ENCODE measurements around the gene MSLN.

Gene MSLN
- total RNA-seq: 0 to 0.52 (median 0) reads per million in 18 experiments

DNA sequence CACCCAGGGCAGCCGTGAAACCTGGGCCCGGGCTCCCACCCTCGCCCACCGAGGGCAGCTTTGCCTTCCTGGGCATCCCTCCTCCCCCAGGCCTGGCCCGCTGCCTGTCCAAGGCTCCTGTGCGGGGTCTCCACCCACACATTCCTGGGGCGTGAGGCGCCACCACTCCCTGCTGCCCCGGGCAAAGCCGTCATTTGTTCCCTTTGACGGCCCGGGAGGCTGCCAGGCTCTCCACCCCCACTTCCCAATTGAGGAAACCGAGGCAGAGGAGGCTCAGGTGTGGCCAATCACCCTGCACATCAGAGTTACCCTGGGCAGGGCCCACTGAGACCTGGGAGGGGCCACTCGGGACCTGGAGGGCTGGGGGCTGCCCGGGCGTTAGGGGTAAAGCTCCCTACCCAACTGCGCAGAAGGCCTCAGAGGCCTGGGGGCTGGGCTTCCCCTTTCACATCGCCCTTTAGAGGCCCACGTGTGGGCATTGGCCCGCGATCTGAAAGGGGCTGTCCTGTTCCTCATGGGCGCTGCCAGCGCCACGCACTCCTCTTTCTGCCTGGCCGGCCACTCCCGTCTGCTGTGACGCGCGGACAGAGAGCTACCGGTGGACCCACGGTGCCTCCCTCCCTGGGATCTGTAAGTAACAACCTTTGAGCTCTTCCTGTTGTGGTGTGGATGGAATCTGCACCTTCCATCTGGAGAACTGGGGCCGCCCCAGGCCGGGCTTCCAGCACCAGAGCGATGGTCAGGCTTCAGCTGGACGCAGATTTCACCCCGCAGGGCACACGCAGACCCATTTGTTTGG lies at the start of gene MSLN:
Gene MSLN, plus strand, starts transcription at position 190 of the 799 bp plus-strand sequence. CDS start 1,947 bp downstream, outside the sequence.
- DNase-seq: no peak

DNA sequence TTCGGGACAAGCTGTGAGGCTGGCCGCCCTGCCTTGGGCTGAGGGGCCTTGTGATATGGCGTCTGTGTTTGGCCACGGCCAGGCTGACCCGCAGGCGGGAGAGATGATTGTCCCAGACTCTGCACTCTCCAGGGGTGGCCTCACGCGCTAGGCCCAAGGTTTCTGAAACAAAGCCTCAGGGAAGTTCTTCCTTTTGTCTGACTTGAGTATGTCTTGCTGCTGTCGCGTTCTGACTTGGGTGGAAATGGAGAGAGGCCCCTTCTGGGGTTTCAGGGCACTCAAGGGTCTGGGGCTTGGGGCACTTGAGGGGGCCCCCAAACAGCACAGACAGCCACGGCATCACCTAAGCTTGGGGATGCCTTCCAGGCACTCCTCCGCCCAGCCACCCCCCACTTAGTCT lies 49.5 kb upstream of the MSLN start:
- DNase-seq: no peak

DNA sequence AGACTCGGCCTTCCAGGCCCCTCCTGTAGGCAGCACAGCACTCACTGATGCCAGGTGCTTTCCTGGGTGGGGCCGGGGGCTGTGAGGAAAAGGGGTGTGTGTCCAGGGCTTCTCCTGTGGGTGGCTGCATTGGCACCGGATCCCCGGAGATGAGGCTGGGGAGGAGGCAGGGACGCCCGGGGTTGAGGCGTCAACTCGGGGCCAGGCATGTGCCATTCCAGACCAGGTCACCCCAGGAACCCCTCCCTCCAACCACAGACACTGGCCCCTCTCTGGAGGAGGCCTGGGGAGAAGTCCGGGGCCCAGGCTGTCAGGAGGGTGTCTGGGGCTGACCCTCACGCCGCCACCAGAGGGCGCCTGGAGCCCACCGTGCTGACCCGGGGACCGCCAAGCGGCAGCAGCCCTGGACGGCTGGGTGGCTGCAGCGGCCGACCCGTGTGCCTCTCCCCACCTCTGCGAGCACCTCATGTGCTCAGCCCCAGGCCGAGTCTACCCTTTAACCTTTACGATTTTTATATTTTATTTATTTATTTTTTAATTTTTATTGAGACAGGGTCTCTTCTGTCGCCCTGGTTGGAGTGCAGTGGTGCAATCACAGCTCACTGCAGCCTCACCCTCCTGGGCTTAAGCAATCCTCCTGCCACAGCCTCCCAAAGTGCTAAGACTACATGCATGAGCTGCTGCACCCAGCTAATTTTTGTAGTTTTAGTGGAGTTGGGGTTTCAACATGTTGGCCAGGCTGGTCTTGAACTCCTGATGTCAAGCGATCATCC lies 48.8 kb upstream of the MSLN start:
- DNase-seq: peak; percentile 65 to 73

DNA sequence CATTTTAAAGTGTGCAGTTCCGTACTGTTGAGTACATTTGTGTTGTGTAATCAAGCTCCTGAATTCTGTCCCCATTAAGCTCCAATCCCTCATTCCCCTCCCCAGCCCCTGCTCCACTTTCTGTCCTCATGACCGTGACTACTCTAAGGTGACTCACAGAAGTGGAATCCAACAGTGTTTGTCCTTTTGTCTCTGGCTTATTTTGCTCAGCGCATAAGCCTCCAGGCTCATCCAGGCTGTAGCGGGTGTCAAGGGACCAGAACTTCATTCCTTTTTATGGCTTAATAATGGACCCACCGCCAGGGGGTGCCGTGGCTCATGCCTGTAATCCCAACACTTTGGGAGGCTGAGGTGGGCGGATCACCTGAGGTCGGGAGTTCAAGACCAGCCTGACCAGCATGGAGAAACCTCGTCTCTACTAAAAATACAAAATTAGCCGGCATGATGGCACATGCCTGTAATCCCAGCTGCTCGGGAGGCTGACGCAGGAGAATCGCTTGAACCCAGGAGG lies 47.7 kb upstream of the MSLN start:
- peak; percentile 55 to 70 for DNase-seq

DNA sequence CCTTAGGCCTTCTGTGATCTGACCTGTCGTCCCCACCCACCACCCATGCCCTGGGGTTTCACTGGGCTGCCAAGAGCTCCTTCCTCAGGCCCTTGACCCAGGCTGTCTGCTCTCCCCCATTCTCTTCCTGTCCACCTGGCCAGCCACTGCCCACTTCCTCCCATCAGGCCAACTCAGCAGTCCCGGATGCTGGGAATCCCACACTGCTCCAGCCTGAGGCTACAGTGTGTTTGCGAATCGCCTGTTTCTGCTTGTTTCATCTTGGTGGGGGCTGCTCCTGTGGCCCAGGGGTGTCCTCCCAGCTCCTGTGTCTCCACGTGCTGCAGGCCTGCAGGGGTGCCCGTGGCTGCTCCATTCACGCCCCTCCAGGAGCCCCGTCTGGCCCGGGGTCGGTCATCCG lies 46.5 kb upstream of the MSLN start:
- no peak for DNase-seq

DNA sequence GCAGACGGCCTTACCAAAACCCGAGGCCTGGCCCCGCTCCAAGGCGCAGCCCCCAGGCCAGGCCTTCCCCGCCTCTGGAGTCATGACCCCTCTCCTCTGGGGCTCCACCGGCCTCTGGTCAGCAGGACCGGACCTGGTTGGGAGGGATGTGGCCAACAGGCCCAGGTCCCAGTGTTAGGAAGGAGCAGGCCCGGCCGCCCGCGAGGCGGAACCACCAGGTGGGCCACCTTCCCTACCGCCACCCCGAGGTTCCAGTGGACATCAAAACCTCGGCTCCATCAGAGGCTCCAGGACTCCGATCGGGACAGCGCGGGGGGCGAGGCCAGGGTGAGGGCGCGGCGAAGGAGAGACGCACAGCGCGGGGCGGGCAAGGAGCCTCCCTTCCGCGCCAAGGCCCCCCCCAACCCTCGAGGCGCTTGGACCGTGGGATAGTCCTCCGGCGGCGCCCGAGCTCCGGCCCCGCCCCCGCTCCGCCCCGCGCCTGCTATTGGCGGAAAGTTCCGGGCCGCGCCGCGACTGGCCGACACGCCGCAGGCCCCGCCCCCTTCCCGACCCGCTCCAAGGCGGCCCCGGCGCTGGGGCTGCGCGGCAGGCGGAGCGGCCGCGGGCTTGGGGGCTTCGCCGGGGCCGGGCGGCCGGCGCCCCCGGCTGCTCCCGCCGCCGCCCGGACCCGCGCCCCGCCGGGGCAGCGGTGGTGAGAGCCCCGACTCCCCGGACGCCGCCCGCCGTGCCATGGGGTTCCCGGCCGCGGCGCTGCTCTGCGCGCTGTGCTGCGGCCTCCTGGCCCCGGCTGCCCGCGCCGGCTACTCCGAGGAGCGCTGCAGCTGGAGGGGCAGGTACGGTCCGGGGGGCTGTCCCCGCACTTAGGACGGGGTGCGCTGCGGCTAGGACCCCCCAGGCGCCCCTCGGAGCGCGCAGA lies 45.7 kb upstream of the MSLN start, which contains the start of gene METRN:
Gene METRN, plus strand, starts transcription at position 561 of the 919 bp plus-strand sequence. Its CDS starts 172 bp downstream, at position 733.
- peak; percentile 76 to 88 for DNase-seq

DNA sequence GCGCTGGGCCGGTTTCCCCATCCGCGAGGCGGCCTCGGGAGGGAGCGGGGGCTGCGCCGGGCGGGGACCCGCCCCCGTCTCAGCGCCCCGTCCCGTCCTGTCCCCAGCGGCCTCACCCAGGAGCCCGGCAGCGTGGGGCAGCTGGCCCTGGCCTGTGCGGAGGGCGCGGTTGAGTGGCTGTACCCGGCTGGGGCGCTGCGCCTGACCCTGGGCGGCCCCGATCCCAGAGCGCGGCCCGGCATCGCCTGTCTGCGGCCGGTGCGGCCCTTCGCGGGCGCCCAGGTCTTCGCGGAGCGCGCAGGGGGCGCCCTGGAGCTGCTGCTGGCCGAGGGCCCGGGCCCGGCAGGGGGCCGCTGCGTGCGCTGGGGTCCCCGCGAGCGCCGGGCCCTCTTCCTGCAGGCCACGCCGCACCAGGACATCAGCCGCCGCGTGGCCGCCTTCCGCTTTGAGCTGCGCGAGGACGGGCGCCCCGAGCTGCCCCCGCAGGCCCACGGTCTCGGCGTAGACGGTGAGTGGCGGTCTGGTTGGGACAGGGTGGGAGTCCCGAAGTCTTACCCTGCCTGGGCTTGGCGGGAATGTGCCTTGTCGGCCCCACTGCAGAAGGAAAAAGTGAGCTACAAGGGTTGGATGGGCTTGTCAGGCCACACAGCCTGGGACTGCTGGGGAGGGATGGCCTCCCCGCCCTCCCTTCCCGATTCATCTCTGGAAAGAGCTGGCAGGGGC lies 44.9 kb upstream of the MSLN start:
- DNase-seq: no peak

DNA sequence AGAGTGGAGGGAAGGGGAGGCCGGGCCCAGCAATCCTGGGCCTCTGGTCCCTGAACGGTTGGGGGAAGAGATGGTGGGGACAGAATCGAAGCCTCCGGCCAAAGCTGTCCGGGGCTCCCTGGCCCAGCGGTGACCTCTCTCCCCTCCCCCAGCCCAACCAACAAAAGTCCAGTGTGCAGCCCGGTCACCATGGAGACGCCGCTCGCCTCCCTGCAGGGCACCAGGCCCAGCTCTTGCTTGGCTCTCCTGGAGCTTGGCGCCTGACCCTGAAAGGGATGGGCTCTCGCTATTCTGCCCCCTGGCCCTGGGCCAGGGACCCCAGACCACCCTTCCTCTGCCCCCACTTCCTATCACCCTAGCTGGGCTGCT lies 44.4 kb upstream of the MSLN start:
- no peak for DNase-seq

DNA sequence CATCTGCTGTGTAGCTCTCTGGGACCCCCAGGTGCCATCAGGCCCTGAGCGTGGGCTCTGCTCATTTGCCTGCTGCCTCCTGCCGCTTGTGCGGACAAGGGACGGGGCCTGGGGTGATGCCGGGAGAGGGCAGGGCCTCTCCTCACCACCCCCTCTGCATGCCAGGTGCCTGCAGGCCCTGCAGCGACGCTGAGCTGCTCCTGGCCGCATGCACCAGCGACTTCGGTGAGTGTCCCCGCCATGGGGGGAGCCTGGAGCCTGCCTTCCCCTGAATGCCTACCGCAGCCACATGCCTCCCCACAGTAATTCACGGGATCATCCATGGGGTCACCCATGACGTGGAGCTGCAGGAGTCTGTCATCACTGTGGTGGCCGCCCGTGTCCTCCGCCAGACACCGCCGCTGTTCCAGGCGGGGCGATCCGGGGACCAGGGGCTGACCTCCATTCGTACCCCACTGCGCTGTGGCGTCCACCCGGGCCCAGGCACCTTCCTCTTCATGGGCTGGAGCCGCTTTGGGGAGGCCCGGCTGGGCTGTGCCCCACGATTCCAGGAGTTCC lies 43.7 kb upstream of the MSLN start:
- no peak for DNase-seq

DNA sequence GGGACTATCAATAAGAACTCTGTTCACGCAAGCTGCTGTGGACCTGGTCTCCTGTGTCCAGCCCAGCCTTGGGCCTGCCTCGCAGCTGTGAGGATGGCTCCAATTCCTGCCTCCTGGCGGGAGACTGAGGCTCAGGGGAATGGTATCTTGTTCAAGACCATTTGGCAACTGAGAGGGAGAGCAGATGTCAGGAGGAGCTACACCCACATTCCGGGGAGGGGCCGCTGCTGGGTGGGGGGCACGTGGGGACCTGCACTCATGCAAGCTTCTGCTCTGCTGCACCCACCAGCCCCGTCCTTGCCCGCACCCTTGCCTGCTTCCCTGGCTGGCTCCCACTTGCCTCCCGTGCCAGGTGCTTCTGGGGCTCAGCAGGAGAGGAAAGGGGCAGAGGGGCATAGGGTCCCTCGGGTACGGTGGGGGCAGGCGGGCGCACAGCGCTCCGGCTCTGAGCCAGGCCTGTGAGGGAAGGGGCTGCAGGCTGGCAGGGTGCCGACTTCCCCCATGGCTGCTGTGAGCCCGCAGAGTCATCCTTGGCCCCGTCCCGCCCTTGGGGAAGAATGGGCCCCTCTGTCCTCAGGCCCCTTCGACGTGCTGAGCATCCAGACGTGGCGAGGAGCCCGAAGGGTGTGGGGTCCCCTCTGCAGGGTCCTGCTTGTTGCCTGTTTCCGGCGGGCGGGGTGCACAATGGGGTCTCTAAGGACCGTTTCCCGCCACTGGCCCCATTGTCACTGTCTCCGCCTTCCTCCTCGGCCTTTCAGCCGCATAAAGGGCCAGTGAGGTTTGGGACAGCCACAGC lies 42.9 kb upstream of the MSLN start:
- DNase-seq: no peak

DNA sequence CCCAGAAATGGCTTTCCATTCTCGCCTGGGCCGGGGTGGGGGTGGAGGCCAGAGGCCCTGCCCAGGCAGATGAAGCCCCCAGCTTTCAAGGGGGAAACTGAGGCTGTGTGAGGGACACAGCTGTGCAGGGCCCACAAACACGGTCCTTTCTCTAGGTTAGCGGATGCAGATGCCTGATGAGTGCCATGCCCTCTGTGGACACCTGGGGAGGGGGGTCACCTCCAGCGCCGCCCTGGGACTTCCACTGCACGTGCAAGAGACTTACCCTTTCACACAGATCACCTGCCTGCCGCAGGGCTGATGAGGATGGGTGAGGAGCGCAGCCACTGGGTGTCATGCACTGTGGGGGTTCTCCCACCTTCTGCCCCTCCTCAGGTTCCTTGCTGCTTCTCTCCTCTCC lies 42.1 kb upstream of the MSLN start:
- DNase-seq: no peak

DNA sequence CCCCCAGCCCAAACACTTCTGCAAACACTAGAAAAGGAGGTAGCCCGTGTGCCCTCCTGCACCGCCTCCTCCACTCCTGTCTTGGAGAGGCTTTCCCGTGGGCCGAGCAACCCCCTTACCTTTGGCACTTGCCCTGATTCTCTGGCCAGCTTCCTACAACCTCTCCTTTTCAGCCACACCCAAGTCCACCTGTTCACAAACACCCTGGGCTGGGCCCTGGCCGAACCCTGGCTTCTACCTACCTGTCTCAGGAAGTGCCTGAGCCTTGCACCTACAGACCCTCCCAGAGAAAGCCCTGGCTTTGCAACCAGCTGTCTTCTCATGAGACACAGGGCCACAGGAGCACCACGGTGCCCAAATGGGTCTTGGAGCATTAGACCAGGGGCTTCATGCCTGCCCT lies 41.6 kb upstream of the MSLN start:
- DNase-seq: no peak

DNA sequence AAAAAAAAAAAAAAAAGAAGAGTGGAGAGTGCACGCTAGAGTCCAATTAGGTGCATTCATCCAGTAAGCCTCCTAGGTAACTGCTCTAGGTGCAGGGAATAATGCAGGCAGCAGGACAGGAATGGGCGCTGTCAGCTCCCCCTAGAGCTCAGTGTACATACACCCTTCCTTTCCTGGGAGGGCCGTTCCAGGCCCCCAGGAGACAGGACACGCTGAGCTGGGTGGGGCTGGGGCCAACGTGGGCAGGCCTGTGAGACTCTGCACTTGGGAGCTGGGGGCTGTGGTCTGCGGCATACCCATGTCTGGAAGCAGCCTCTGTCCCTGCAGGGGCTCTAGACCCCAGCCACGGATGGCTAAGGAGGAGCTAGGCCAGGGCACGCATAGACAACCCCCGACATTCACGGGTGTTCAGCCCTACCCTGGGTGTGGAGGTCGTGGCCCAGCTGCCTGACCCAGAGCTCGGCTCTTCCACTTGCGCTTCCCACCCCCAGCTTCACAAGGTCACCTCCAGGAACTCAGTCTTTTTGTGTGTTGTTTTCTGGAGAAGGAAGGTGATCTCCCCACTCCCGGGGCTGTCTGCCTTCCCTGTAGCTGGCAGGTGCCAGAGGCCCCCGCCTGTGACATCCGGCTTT lies 40.6 kb upstream of the MSLN start:
- no peak for DNase-seq

DNA sequence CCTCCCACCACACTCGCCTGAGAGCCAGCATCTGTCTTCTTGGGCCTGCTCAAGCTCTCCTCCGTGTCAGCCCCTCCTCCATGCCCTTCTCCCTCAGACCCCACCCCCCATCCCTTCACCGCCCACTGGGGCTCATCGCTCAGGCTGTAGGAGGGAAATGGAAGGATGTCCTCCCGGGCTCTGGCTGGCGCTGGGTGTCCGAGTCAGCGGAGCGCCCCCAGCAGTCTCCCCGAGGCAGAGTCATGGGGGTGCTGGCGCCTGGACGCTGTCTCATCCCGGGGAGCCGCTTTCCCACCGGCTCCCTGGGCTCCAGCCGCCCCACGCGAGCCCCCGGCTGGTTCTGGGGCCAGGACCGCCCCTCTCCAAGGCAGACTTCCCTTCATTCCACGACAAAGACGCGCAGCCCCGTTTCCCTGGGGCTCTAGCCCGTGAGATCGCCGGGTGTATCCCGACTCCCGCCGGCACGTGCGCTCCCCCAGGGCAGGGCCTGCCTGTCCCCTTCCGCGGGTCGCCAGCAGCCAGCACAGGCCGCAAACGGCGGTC lies 40.0 kb upstream of the MSLN start:
- DNase-seq: peak in 1 of 2 donors; percentile 53

DNA sequence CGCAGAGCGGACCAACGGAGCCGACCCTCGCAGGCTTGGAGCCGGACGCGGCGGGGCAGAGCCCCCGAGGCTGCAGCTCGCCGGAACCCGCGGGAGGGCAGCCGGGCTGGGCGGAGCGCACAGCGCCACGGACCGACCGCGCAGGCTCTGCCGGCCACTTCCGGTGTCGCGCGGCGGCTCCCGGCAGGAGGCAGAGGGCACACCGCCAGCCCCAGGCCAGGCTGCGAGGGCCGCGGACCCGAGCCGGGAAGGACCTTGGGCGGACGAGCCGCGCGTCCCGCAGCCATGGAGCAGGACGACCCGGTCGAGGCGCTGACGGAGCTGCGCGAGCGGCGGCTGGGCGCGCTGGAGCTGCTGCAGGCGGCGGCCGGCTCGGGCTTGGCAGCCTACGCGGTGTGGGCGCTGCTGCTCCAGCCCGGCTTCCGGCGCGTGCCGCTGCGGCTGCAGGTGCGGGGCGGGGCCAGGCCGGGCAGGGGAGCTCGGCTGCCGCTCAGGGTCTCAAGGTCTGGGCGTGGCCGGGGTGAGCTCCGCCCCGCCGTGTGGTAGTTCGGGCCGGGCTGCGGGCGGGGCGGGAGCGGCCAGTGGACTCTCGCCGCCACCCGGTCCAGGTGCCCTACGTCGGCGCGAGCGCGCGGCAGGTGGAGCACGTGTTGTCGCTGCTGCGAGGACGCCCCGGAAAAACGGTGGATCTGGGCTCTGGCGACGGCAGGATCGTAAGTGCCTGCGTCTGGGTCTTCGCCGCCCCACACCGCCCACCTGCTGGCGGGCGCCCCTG lies 39.4 kb upstream of the MSLN start, which contains the start of gene ANTKMT:
Gene ANTKMT, plus strand, starts transcription at position 157 of the 775 bp plus-strand sequence. Its CDS starts 129 bp downstream, at position 286.
- peak; percentile 57 to 79 for DNase-seq

DNA sequence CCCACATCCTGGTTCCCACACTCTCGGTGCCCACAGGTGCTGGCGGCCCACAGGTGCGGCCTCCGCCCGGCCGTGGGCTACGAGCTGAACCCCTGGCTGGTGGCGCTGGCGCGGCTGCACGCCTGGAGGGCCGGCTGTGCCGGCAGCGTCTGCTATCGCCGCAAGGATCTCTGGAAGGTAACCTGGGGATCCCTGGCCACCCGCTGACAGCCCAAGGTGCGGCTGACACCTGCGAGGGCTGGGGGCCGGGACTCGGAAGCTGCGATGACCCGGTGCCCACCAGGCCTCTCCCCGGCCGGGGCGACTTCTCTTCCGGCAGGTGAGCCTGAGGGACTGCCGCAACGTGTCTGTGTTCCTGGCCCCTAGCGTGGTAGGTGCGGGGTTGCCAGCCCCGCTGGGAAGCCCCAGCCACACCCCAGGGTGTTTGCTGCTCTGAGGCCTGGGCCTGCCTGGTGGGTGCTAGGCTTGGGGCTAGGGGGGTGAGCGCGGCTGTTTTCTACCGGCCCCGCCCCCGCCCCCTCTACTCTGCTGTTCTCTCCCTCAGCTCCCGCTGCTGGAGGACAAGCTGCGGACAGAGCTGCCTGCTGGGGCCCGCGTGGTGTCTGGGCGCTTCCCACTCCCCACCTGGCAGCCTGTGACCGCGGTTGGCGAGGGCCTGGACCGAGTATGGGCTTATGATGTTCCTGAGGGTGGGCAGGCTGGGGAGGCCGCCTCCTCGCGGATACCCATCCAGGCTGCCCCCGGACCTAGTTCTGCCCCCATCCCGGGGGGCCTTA lies 38.6 kb upstream of the MSLN start:
- DNase-seq: no peak

DNA sequence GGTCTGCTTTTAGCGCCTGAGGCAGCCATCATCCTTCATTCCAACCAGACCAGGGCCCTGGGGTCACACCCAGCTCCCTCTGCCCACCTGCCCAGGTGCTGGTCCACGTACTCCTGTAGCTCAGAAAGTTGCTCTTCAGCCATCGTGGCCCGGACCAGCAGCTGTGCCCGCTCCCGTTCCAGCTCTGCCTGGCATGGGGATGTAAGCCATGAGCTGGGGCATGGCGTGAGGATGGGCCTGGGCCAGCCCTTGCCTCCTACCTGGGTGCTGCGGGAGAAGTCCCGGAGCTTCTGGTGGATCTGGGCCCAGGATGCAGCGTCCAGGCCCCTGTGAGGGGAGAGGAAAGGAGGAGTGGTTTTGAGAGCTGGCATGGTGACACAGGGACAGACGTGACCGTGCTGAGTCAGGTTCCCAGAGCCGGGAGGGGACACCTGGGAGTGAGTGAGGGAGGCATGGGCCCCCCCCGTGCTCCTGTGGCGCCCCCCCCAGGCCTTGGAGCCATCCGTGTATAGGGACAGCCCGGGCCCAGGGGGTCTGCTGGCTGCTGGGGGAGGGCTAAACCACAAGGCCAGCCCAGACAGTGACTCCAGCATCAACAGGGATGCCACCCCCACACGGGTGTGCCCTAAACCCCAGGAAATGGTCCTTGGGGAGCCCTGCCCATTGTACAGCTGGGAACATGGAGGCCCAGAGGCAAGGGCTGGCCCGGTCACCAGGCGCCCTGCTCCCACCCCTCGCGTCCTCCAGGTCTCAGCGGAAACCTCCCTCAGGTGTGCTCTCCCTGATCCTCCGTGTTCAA lies 37.5 kb upstream of the MSLN start:
- DNase-seq: no peak
